Thoracic aorta (tissue), 2 donors: ENCODE measurements around the gene NPIPA7. TPM values are rescaled to one million over a fixed set of nuclear protein-coding genes. Genes with fewer than 3 reads are reported as not detected.
"Not testable (repeated sequence)": the region's sequence is repeated elsewhere in the genome, so short reads cannot be mapped to it uniquely, and the experiment has no call there.

Experiments used
- ATAC-seq: fragments of 150-250 bp; one replicate; pipeline ENCODE4 v1.8.0; 2017; ENCODE audit warnings: low read depth; ENCODE audit not compliant: insufficient number of reproducible peaks, low FRiP score
- DNase-seq: peaks from one replicate; pipeline ENCODE4 v3.0.0-alpha.2; 2020; ENCODE audit warnings: low spot score
- H3K27ac ChIP-seq, 2 donors: fragments of 200-600 bp; sonication (generic); 1 replicate in 1 of 2; 2 replicates in 1 of 2; pipeline ENCODE4 v1.5.1; 2016; ENCODE audit warnings: mild to moderate bottlenecking in 2 of 2, moderate library complexity in 2 of 2
- H3K27me3 ChIP-seq: fragments of 200-600 bp; sonication (generic); replicated peaks from 2 replicates; pipeline ENCODE4 v1.6.0; 2016; ENCODE audit warnings: mild to moderate bottlenecking; ENCODE audit not compliant: insufficient read depth
- H3K36me3 ChIP-seq: fragments of 200-600 bp; sonication (generic); one replicate; pipeline ENCODE4 v1.5.1; 2016
- H3K4me1 ChIP-seq, 2 donors: fragments of 200-600 bp; sonication (generic); 1 replicate in 1 of 2; 2 replicates in 1 of 2; pipeline versions ENCODE4 v1.5.1 to v1.6.0; 2016; ENCODE audit warnings: low read depth in 2 of 2, mild to moderate bottlenecking in 1 of 2; ENCODE audit not compliant: control insufficient read depth in 1 of 2
- H3K4me3 ChIP-seq: fragments of 200-600 bp; sonication (generic); 2 replicates; pipeline ENCODE4 v1.5.1; 2016; ENCODE audit warnings: mild to moderate bottlenecking
- H3K9me3 ChIP-seq: fragments of 200-600 bp; sonication (generic); 2 replicates; pipeline ENCODE4 v1.5.1; 2016
- total RNA-seq, 2 donors: library from RNA; depleted of rRNA; stranded (reverse); fragments of >200 nt; gene quantifications; one replicate each; pipeline versions ENCODE4 v1.1.0 to v1.2.3, GENCODE V29; 2016

Gene NPIPA7
- 10 to 100 TPM in 1 of 2 donors, not detected in 1; 12.9 TPM for total RNA-seq

- H3K36me3 ChIP-seq, DNase-seq, H3K4me3 ChIP-seq, H3K4me1 ChIP-seq, H3K9me3 ChIP-seq, H3K27ac ChIP-seq, ATAC-seq, H3K27me3 ChIP-seq: not testable (repeated sequence)
These were observed at the start of gene NPIPA7 for GRCh38 chr16:16378840-16379239. Gene NPIPA7 (plus strand): TSS chr16:16379140. CDS start chr16:16379245, 105 bp downstream.

- not testable (repeated sequence) for H3K27ac ChIP-seq, DNase-seq, H3K9me3 ChIP-seq, H3K36me3 ChIP-seq, H3K4me3 ChIP-seq, H3K4me1 ChIP-seq, H3K27me3 ChIP-seq, ATAC-seq
These were observed 47.5 kb upstream of the NPIPA7 start for GRCh38 chr16:16331466-16331865.

DNA sequence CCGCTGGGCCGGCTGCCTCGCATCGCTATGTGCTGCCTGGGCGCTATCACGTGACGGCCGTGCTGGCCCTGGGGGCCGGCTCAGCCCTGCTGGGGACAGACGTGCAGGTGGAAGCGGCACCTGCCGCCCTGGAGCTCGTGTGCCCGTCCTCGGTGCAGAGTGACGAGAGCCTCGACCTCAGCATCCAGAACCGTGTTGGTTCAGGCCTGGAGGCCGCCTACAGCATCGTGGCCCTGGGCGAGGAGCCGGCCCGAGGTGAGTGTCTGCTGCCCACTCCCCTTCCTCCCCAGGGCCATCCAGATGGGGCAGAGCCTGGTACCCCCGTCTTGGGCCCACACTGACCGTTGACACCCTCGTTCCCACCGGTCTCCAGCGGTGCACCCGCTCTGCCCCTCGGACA is 21.4 kb upstream of the NPIPA7 start:
- H3K36me3 ChIP-seq, ATAC-seq, H3K4me3 ChIP-seq, H3K4me1 ChIP-seq, H3K27ac ChIP-seq, DNase-seq, H3K27me3 ChIP-seq, H3K9me3 ChIP-seq: not testable (repeated sequence)

- ATAC-seq, H3K4me1 ChIP-seq, DNase-seq, H3K36me3 ChIP-seq, H3K4me3 ChIP-seq, H3K27ac ChIP-seq, H3K27me3 ChIP-seq, H3K9me3 ChIP-seq: not testable (repeated sequence)
These were observed 20.2 kb upstream of the NPIPA7 start for GRCh38 chr16:16358539-16359240.

- not testable (repeated sequence) for H3K4me3 ChIP-seq, H3K36me3 ChIP-seq, H3K4me1 ChIP-seq, H3K27ac ChIP-seq, DNase-seq, H3K27me3 ChIP-seq, H3K9me3 ChIP-seq, ATAC-seq
These were observed 15.3 kb upstream of the NPIPA7 start for GRCh38 chr16:16363595-16363994.

DNA sequence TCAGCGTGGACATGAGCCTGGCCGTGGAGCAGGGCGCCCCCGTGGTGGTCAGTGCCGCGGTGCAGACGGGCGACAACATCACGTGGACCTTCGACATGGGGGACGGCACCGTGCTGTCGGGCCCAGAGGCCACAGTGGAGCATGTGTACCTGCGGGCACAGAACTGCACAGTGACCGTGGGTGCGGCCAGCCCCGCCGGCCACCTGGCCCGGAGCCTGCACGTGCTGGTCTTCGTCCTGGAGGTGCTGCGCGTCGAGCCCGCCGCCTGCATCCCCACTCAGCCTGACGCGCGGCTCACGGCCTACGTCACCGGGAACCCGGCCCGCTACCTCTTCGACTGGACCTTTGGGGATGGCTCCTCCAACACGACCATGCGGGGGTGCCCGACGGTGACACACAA is 14.8 kb upstream of the NPIPA7 start:
- ATAC-seq, result not testable (repeated sequence)

GRCh38 chr16:16364701-16365100 is 14.2 kb upstream of the NPIPA7 start:
- H3K4me3 ChIP-seq, H3K27ac ChIP-seq, H3K9me3 ChIP-seq, H3K36me3 ChIP-seq, DNase-seq, H3K27me3 ChIP-seq, ATAC-seq, H3K4me1 ChIP-seq: not testable (repeated sequence)

More for the DNA sequence above, 14.8 kb upstream of the NPIPA7 start:
- H3K4me3 ChIP-seq, H3K27me3 ChIP-seq, DNase-seq, H3K9me3 ChIP-seq, H3K4me1 ChIP-seq, H3K27ac ChIP-seq, H3K36me3 ChIP-seq: not testable (repeated sequence)

DNA sequence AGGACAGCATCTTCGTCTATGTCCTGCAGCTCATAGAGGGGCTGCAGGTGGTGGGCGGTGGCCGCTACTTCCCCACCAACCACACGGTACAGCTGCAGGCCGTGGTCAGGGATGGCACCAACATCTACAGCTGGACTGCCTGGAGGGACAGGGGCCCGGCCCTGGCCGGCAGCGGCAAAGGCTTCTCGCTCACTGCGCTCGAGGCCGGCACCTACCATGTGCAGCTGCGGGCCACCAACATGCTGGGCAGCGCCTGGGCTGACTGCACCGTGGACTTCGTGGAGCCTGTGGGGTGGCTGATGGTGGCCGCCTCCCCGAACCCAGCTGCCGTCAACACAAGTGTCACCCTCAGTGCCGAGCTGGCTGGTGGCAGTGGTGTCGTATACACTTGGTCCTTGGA is 13.6 kb upstream of the NPIPA7 start:
- not testable (repeated sequence) for ATAC-seq, H3K27ac ChIP-seq, H3K4me3 ChIP-seq, H3K27me3 ChIP-seq, DNase-seq, H3K36me3 ChIP-seq, H3K9me3 ChIP-seq, H3K4me1 ChIP-seq

DNA sequence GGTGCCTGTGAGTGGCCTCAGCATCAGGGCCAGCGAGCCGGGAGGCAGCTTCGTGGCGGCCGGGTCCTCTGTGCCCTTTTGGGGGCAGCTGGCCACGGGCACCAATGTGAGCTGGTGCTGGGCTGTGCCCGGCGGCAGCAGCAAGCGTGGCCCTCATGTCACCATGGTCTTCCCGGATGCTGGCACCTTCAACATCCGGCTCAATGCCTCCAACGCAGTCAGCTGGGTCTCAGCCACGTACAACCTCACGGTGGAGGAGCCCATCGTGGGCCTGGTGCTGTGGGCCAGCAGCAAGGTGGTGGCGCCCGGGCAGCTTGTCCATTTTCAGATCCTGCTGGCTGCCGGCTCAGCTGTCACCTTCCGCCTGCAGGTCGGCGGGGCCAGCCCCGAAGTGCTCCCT is 13.1 kb upstream of the NPIPA7 start:
- DNase-seq, H3K4me1 ChIP-seq, H3K4me3 ChIP-seq, H3K27me3 ChIP-seq, ATAC-seq, H3K9me3 ChIP-seq, H3K27ac ChIP-seq, H3K36me3 ChIP-seq: not testable (repeated sequence)

DNA sequence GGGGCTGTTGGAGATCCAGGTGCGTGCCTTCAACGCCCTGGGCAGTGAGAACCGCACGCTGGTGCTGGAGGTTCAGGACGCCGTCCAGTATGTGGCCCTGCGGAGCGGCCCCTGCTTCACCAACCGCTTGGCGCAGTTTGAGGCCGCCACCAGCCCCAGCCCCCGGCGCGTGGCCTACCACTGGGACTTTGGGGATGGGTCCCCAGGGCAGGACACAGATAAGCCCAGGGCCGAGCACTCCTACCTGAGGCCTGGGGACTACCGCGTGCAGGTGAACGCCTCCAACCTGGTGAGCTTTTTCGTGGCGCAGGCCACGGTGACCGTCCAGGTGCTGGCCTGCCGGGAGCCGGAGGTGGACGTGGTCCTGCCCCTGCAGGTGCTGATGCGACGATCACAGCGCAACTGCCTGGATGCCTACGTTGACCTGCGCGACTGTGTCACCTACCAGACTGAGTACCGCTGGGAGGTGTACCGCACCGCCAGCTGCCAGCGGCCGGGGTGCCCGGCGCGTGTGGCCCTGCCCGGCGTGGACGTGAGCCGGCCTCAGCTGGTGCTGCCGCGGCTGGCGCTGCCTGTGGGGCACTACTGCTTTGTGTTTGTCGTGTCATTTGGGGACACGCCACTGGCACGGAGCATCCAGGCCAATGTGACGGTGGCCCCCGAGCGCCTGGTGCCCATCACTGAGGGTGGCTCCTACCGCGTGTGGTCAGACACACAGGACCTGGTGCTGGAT is 12.2 kb upstream of the NPIPA7 start:
- not testable (repeated sequence) for DNase-seq, H3K4me1 ChIP-seq, H3K27ac ChIP-seq, H3K4me3 ChIP-seq, H3K27me3 ChIP-seq, ATAC-seq, H3K36me3 ChIP-seq, H3K9me3 ChIP-seq

- H3K36me3 ChIP-seq, ATAC-seq, H3K4me1 ChIP-seq, H3K4me3 ChIP-seq, H3K27ac ChIP-seq, H3K9me3 ChIP-seq, DNase-seq, H3K27me3 ChIP-seq: not testable (repeated sequence)
These were observed 11.7 kb upstream of the NPIPA7 start for GRCh38 chr16:16367285-16367628.

GRCh38 chr16:16369081-16369856 is 9.7 kb upstream of the NPIPA7 start:
- not testable (repeated sequence) for DNase-seq, H3K36me3 ChIP-seq, H3K27me3 ChIP-seq, H3K4me1 ChIP-seq, ATAC-seq, H3K27ac ChIP-seq, H3K4me3 ChIP-seq, H3K9me3 ChIP-seq
